C4-2B (cell line): ENCODE measurements around the gene CEP250.

Experiments
- CTCF ChIP-seq: fragments of 450-650 bp; conservative IDR thresholded peaks from 2 replicates; pipeline ENCODE4 v1.5.1; 2017; ENCODE audit warnings: mild to moderate bottlenecking
- ZFX ChIP-seq: fragments of 450-650 bp; IDR thresholded peaks from 2 replicates; pipeline ENCODE4 v1.6.1; 2017

GRCh38 chr20:35489717-35490116 is 34.3 kb downstream of the CEP250 start:
- TF ChIP-seq CTCF: no peak
- TF ChIP-seq ZFX: no peak
